ENCODE data around the gene DNAJC5G. TPM values are rescaled to one million over a fixed set of nuclear protein-coding genes. Genes with fewer than 3 reads are reported as not detected.

The DNAJC5G gene, protein sequence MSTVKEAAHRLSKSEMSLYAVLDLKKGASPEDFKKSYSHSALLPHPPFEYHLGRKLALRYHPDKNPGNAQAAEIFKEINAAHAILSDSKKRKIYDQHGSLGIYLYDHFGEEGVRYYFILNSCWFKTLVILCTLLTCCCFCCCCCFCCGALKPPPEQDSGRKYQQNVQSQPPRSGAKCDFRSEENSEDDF
- not detected in 5 replicates for total RNA-seq (2022; extraction: Qiagen RNA extraction; ENCODE audit: low read depth)

DNA sequence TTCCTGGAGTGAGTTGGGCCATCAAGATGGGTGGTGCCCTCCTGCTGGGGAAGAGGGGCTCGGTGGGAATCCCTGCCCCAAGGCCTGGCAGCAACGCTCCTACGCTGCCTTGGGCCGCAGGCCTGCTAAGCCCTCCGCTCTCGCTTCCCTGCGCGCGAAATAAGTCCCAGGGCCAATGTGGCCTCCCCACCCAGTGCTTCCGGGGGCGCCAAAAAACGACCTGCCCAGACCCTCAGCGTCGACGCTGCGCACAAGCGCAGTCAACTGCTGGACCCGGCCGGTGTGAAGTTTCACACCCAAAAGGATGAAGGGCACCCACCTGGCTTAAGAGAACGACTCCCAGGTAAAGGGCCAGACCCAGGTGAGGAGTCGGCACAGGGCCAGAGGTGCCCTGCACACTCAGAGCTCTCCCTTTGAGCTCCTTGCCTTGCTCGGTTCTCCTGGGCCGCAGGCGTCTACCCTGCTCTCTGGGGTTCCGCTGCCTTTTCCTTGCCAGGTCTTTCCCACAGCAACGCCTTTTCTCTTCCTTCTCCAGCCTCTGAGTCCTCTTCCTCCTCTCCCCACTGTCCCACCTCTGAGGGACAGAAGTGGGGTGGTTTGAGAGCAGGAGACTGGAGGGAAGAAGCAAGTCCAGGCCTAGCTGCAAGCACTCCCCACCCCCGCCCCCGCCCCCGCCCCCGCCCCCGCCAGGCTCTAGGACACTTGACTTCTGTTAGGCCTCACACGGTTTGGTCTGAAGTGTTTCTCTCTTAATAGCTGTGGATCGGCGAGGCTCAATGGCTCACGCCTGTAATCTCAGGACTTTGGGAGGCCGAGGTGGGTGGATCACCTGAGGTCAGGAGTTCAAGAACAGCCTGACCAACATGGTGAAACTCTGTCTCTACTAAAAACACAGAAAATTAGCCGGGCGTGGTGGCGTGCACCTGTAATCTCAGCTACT is at the start of gene DNAJC5G:
TSS of gene DNAJC5G (plus strand) at position 223 of the 940 bp plus-strand sequence. CDS start 1,296 bp downstream, outside the sequence.

DNA sequence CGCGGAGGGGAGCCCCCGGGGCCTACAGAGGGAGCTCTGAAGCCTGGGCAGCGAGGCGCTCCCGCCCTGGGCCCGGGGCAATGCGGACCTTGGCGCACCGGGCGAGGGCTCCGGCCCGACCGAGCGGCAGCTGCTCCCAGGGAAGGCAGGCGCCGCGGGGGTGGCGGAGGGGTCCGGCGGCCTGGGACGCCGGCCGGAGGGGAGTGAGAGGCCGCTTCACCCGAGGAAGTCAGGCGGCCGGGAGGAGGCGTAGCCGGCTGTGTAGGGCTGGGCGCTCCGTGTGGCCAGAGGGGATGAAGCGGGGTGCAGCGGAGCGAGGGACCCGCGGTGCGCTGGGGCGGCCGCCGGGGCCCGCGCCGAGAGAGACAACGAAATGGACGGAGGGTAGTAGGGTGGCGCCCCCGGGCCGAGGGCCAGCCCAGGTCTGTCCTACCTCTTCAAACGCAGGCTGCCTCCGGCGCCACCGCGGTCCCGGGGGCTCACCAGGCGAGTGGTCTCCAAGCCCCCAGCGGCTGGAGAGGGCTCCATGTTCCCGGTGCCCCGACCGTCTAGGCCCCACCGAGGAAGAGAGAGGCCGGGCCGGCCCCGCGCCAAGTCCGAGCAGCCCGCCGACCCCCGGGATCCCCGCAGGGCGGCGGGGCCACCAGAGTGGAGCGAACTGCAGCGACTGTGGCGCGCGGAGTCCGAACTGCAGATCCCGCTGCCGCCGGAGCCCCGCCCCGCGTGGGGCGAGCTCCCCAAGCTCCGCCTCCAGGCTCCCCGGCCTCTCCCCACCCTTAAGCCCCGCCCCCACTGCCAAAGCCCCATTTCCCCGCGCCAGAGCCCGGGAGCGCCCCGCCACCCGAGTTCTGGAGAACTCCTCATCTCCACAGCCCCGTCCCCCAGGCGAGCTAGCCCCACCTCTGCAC is 12.6 kb upstream of the DNAJC5G start, which contains the start of gene SLC30A3:
TSS of gene SLC30A3 (minus strand) at position 669 of the 908 bp plus-strand sequence. CDS start at position 528, 141 bp downstream.

DNA sequence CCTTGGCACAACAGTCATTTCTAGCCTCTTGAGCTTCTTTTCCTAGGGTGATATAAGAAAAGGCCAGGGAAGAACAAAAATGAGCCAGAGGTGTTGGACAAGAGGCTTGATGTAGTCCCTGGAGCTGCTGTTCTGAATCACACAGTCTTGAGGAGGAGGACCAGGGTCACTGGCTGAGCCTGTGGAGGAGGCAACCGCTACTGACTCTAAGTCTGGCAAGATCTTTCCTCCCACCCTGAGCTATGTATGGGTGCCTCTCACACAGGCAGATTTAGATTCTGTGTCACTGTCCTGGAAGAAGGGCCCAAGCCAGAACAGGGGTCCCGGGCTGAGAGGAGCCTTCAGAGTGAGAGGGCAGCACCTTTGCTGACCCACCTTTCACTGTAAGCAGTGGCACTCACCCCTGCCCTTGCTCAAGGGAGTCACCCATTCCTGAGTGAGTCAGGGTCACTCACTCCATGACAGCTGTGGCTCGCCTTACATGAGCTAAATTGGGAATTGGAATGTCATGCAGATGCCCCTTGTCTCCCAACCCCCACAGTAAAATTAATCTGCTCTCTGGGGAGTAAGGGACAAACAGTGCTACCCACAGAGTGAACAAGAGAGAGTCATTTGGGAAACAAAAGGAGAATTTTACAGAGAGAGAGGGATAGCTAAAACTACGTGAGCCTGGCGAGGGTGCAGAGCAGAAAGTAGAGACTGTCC is 6.8 kb downstream of the DNAJC5G start, which contains the start of gene TRIM54:
TSS of gene TRIM54 (plus strand) at position 575 of the 705 bp plus-strand sequence. CDS start 303 bp downstream, outside the sequence.

DNA sequence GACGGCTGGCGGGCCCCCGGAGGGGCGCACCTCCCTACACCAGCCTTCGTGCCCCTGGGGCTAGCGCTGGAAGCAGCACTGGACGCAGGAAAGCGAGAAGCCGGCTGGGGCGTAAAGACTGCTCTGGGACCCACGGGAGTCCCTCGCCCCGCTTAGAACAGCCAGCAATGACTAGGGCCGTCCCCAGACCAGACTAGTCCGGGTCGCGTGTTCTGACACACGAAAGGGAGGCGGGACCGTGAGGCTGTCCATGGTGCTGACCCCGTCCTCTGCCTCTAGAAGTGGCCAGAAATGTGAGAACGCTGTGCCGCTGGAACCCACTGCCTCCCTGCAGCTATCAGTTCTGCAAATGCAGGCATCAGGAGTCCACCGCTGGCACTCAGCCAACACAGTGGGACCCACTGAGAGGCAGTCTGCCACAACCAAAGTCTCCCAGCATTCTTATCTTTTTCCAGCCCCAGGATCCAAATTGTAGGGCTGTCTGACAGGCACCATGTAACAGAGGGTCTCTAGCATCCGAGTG is 33.2 kb downstream of the DNAJC5G start, which contains the start of gene UCN:
TSS of gene UCN (minus strand) at position 87 of the 523 bp plus-strand sequence. CDS start 550 bp downstream, outside the sequence.

DNA sequence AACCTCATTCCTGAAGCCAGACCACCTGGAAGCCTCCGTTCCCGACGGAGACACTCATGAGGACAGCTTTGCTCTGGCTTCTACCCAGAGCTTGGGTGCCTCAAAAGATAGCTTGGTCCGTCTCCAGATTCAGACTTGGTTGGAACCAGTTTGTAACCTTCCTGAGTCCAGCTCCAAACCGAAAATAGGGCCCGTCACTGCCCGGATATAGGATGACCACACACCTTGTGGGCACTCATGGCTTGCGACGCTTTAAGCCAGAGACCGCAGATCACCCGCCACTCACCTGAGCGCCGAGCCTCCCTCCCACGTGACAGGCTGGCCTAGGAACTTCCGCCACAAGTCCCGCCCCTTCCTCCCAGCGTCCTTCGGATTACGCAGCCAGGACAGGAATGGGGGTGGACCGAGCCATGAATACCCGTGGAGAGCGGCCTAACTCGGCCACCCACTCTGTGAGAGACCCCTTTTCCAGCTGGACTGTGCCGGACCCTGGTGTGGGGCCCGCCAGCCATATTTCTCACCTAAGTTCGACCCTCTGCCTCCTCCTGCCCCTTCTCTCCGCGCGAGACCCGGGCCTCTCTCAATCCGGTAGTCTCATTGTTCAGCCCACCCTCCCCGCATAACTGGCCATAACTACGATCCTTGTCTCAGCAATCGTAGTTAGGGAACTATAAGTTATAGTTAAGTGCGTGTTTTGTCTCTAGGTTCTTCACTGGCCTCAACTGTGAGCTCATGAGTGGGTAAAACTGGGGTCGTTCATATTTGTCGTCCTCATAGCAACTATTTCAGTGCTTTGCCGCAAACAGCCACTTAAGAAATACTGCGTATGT is 47.7 kb downstream of the DNAJC5G start, which contains the start of gene MPV17:
TSS of gene MPV17 (minus strand) at position 332 of the 830 bp plus-strand sequence. CDS start 580 bp downstream, outside the sequence.

Other genes starting within 250 kb of the DNAJC5G start
- gene TMEM214, start 242.5 kb upstream of the DNAJC5G start, total RNA-seq (2022; extraction: Qiagen RNA extraction; ENCODE audit: low read depth) = 57.6 to 76.4 TPM (median 69.9 TPM) in 5 replicates
- gene AGBL5, start 223.8 kb upstream of the DNAJC5G start, total RNA-seq (2022; extraction: Qiagen RNA extraction; ENCODE audit: low read depth) = 28.8 to 33.5 TPM (median 30.2 TPM) in 5 replicates
- 545 to 581 TPM (median 554 TPM) in 5 replicates for gene OST4, start 203.8 kb upstream of the DNAJC5G start, total RNA-seq (2022; extraction: Qiagen RNA extraction; ENCODE audit: low read depth)
- 0.32 to 0.62 TPM (median 0.41 TPM) in 5 replicates for gene EMILIN1, start 196.8 kb upstream of the DNAJC5G start, total RNA-seq (2022; extraction: Qiagen RNA extraction; ENCODE audit: low read depth)
- 8.7 to 12.4 TPM (median 8.8 TPM) in 5 replicates for gene KHK, start 188.7 kb upstream of the DNAJC5G start, total RNA-seq (2022; extraction: Qiagen RNA extraction; ENCODE audit: low read depth)
- 6.1 to 8.7 TPM (median 7.4 TPM) in 5 replicates for gene CGREF1, start 156.3 kb upstream of the DNAJC5G start, total RNA-seq (2022; extraction: Qiagen RNA extraction; ENCODE audit: low read depth)
- gene ABHD1, start 151.6 kb upstream of the DNAJC5G start, total RNA-seq (2022; extraction: Qiagen RNA extraction; ENCODE audit: low read depth) = 0.63 to 2.3 TPM (median 1.9 TPM) in 5 replicates
- 49.1 to 75.6 TPM (median 69.1 TPM) in 5 replicates for gene PREB, start 140.8 kb upstream of the DNAJC5G start, total RNA-seq (2022; extraction: Qiagen RNA extraction; ENCODE audit: low read depth)
- gene PRR30, start 136.0 kb upstream of the DNAJC5G start, total RNA-seq (2022; extraction: Qiagen RNA extraction; ENCODE audit: low read depth) = not detected in 5 replicates
- gene TCF23, start 126.4 kb upstream of the DNAJC5G start, total RNA-seq (2022; extraction: Qiagen RNA extraction; ENCODE audit: low read depth) = not detected in 5 replicates
- gene ATRAID, start 63.4 kb upstream of the DNAJC5G start, total RNA-seq (2022; extraction: Qiagen RNA extraction; ENCODE audit: low read depth) = 194 to 223 TPM (median 212 TPM) in 5 replicates
- 68.5 to 80.1 TPM (median 72.2 TPM) in 5 replicates for gene SLC5A6, start 63.2 kb upstream of the DNAJC5G start, total RNA-seq (2022; extraction: Qiagen RNA extraction; ENCODE audit: low read depth)
- 54.8 to 73.0 TPM (median 66.8 TPM) in 5 replicates for gene CAD, start 58.1 kb upstream of the DNAJC5G start, total RNA-seq (2022; extraction: Qiagen RNA extraction; ENCODE audit: low read depth)
- 2.6 to 3.8 TPM (median 3.4 TPM) in 5 replicates for gene SLC30A3, start 12.4 kb upstream of the DNAJC5G start, total RNA-seq (2022; extraction: Qiagen RNA extraction; ENCODE audit: low read depth)
- 0.34 to 0.73 TPM (median 0.48 TPM) in 5 replicates for gene TRIM54, start 7.0 kb downstream of the DNAJC5G start, total RNA-seq (2022; extraction: Qiagen RNA extraction; ENCODE audit: low read depth)
- gene UCN, start 33.0 kb downstream of the DNAJC5G start, total RNA-seq (2022; extraction: Qiagen RNA extraction; ENCODE audit: low read depth) = 0.96 to 2.3 TPM (median 1.5 TPM) in 5 replicates
- gene MPV17, start 47.7 kb downstream of the DNAJC5G start, total RNA-seq (2022; extraction: Qiagen RNA extraction; ENCODE audit: low read depth) = 74.7 to 95.4 TPM (median 90.5 TPM) in 5 replicates
- gene GTF3C2, start 81.3 kb downstream of the DNAJC5G start, total RNA-seq (2022; extraction: Qiagen RNA extraction; ENCODE audit: low read depth) = 63.5 to 66.8 TPM (median 65.7 TPM) in 5 replicates
- 56.2 to 66.4 TPM (median 65.0 TPM) in 5 replicates for gene EIF2B4, start 94.9 kb downstream of the DNAJC5G start, total RNA-seq (2022; extraction: Qiagen RNA extraction; ENCODE audit: low read depth)
- 131 to 146 TPM (median 141 TPM) in 5 replicates for gene SNX17, start 95.2 kb downstream of the DNAJC5G start, total RNA-seq (2022; extraction: Qiagen RNA extraction; ENCODE audit: low read depth)
- 8.9 to 15.6 TPM (median 14.8 TPM) in 5 replicates for gene ZNF513, start 105.3 kb downstream of the DNAJC5G start, total RNA-seq (2022; extraction: Qiagen RNA extraction; ENCODE audit: low read depth)
- gene PPM1G, start 134.2 kb downstream of the DNAJC5G start, total RNA-seq (2022; extraction: Qiagen RNA extraction; ENCODE audit: low read depth) = 165 to 183 TPM (median 172 TPM) in 5 replicates
- gene NRBP1, start 153.2 kb downstream of the DNAJC5G start, total RNA-seq (2022; extraction: Qiagen RNA extraction; ENCODE audit: low read depth) = 130 to 142 TPM (median 141 TPM) in 5 replicates
- 0.37 to 1.5 TPM (median 0.70 TPM) in 5 replicates for gene KRTCAP3, start 166.9 kb downstream of the DNAJC5G start, total RNA-seq (2022; extraction: Qiagen RNA extraction; ENCODE audit: low read depth)
- 9.8 to 12.3 TPM (median 10.6 TPM) in 5 replicates for gene IFT172, start 214.3 kb downstream of the DNAJC5G start, total RNA-seq (2022; extraction: Qiagen RNA extraction; ENCODE audit: low read depth)
- 3.3 to 4.6 TPM (median 4.0 TPM) in 5 replicates for gene FNDC4, start 219.8 kb downstream of the DNAJC5G start, total RNA-seq (2022; extraction: Qiagen RNA extraction; ENCODE audit: low read depth)
- gene GCKR, start 221.4 kb downstream of the DNAJC5G start, total RNA-seq (2022; extraction: Qiagen RNA extraction; ENCODE audit: low read depth) = 0.15 to 0.91 TPM (median 0.33 TPM) in 5 replicates

All from A549 treated with CpdA at 1 μM for 4 hours (cell line).